ENCODE results near the gene SLC44A3.

DNA sequence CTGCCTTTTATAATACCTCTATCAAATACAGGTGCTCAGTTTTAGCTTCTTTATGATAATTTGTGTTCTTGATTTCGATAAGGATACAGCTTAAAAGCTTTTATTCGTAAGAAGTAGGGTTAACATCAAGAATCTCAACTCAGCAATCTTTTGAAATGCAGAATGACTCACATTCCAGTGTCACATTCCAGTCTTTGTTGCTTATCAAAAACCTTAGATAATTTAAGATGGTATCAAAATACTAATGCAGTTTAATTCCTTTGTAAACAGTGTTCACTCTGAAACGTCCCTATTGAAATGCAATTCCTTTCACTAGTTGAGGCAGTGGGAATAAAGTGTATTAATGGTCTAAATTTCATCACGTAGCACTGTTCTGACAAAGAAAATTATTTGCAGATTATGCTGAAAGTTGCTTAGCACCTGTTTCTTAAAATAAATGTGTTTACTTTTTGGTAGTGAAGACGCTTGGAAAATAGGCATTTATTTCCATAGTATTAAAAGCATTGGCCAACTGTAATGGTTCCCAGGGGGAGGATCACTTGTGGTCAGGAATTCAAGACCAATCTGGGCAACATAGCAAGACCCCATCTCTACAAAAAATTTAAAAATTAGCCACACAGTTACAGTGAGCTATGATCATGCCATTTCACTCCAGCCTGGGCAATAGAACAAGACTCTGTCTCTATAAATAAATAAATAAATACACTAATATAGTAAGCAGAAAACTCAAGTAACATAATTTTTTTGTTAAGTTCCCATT is 116.9 kb downstream of the SLC44A3 start:
- no peak for TF ChIP-seq POLR2AphosphoS5 (IDR thresholded peaks at IDR 0.05)
- TF ChIP-seq CTCF (IDR thresholded peaks at IDR 0.05) = no peak
- no peak for TF ChIP-seq POLR2A (IDR thresholded peaks at IDR 0.05)
- TF ChIP-seq EP300 (IDR thresholded peaks at IDR 0.05) = no peak
